ENCODE data around the gene HPSE2. TPM values are rescaled to one million over a fixed set of nuclear protein-coding genes. Genes with fewer than 3 reads are reported as not detected.

HPSE2 gene
- total RNA-seq, 1 experiment from 2014 or later = not detected

- BruUV-seq (replicated peaks) = no TSS peak
- POLR2A ChIA-PET = no interaction called here
- no peaks in the 10 kb centered on the region for H3K9me3 ChIP-seq
Observed at GRCh38 chr10:98463016-98463415, 772.6 kb downstream of the HPSE2 start.

GRCh38 chr10:98461500-98461842 is 774.2 kb downstream of the HPSE2 start:
- no TSS peak for BruUV-seq (replicated peaks)
- no peaks in the 10 kb centered on the region for H3K9me3 ChIP-seq
- Mint-ChIP-seq H3K9me3 (ENCODE audit: unreplicated experiment) (no peaks in the 10 kb centered on the region), H3K36me3 (ENCODE audit: insufficient read depth, unreplicated experiment) (no peaks in the 10 kb centered on the region), H3K4me3 (ENCODE audit: unreplicated experiment) (no peak overlapping the region), H3K27me3 (ENCODE audit: insufficient read depth, unreplicated experiment) (no peaks in the 10 kb centered on the region), H3K4me1 (ENCODE audit: low read depth, unreplicated experiment) (peaks cover 15% of the 10 kb centered on the region), H3K27ac (ENCODE audit: unreplicated experiment) (peak overlapping the region; percentile 81)
- POLR2A ChIA-PET = no interaction called here
- intact Hi-C loops (cut with micrococcal nuclease; ENCODE audit: unreplicated experiment) = loop anchor here (10.0 kb wide), 4 partner anchors 313 to 933 kb away; no protein-coding TSS in a partner anchor
- DNase-seq = no peak
- H3K36me3 ChIP-seq (ENCODE audit: control insufficient read depth, insufficient read depth, low read length) = no peaks in the 10 kb centered on the region
- peaks cover 14% of the 10 kb centered on the region; the same call in 1 of the 2 replicates for H3K4me1 ChIP-seq
- no peaks in the 10 kb centered on the region for H3K27me3 ChIP-seq (replicated peaks; ENCODE audit: control insufficient read depth, insufficient read depth, low read length)
- CTCF ChIA-PET = interaction anchor here (0.5 to 0.9 kb wide), 2 partner anchors 785 to 1142 kb away, joined by 3 to 4 read pairs; no protein-coding TSS in a partner anchor
- no peak overlapping the region for H3K4me3 ChIP-seq (ENCODE audit: low read depth, low read length)
- TF ChIP-seq CTCF (IDR thresholded peaks at IDR 0.05; ENCODE audit: insufficient read depth in 1 of 2, low read depth in 1 of 2, low read length in 1 of 2, severe bottlenecking in 1 of 2, unreplicated experiment in 1 of 2) = no peak

More at GRCh38 chr10:98463016-98463415, 772.6 kb downstream of the HPSE2 start:
- H3K4me1 Mint-ChIP-seq (ENCODE audit: low read depth, unreplicated experiment) = peaks cover 19% of the 10 kb centered on the region
- no peak for DNase-seq
- Histone ChIP-seq H3K4me3 (ENCODE audit: low read depth, low read length) (no peak overlapping the region), H3K27me3 (replicated peaks; ENCODE audit: control insufficient read depth, insufficient read depth, low read length) (no peaks in the 10 kb centered on the region), H3K4me1 (peaks cover 17% of the 10 kb centered on the region; the same call in 1 of the 2 replicates), H3K36me3 (ENCODE audit: control insufficient read depth, insufficient read depth, low read length) (no peaks in the 10 kb centered on the region)
- H3K27ac Mint-ChIP-seq (ENCODE audit: unreplicated experiment) = no peak overlapping the region
- H3K27me3 Mint-ChIP-seq (ENCODE audit: insufficient read depth, unreplicated experiment) = no peaks in the 10 kb centered on the region
- CTCF ChIA-PET = interaction anchor here (0.6 kb wide), 1 partner anchor 249 kb away, joined by 3 read pairs; no protein-coding TSS in a partner anchor
- intact Hi-C loops (cut with micrococcal nuclease; ENCODE audit: unreplicated experiment) = loop anchor here (10.0 kb wide), 4 partner anchors 312 to 932 kb away; no protein-coding TSS in a partner anchor
- no peak overlapping the region for H3K4me3 Mint-ChIP-seq (ENCODE audit: unreplicated experiment)
- H3K9me3 Mint-ChIP-seq (ENCODE audit: unreplicated experiment) = no peaks in the 10 kb centered on the region
- H3K36me3 Mint-ChIP-seq (ENCODE audit: insufficient read depth, unreplicated experiment) = no peaks in the 10 kb centered on the region
- no peak for TF ChIP-seq CTCF (IDR thresholded peaks at IDR 0.05; ENCODE audit: insufficient read depth in 1 of 2, low read depth in 1 of 2, low read length in 1 of 2, severe bottlenecking in 1 of 2, unreplicated experiment in 1 of 2)

- H3K27ac Mint-ChIP-seq (ENCODE audit: unreplicated experiment) = peak overlapping the region; percentile 81
- CTCF ChIA-PET = interaction anchor here (0.5 to 0.9 kb wide), 2 partner anchors 786 to 1142 kb away, joined by 3 to 4 read pairs; no protein-coding TSS in a partner anchor
Observed at GRCh38 chr10:98460837-98461499, 774.7 kb downstream of the HPSE2 start.

More at GRCh38 chr10:98460837-98461499, 774.7 kb downstream of the HPSE2 start:
- no peak overlapping the region for H3K4me3 ChIP-seq (ENCODE audit: low read depth, low read length)
- Mint-ChIP-seq H3K4me3 (ENCODE audit: unreplicated experiment) (no peak overlapping the region), H3K36me3 (ENCODE audit: insufficient read depth, unreplicated experiment) (no peaks in the 10 kb centered on the region), H3K9me3 (ENCODE audit: unreplicated experiment) (no peaks in the 10 kb centered on the region), H3K27me3 (ENCODE audit: insufficient read depth, unreplicated experiment) (no peaks in the 10 kb centered on the region), H3K4me1 (ENCODE audit: low read depth, unreplicated experiment) (peaks cover 15% of the 10 kb centered on the region)
- intact Hi-C loops (cut with micrococcal nuclease; ENCODE audit: unreplicated experiment) = loop anchor here (10.0 kb wide), 4 partner anchors 314 to 934 kb away; no protein-coding TSS in a partner anchor
- BruUV-seq (replicated peaks) = no TSS peak
- no peaks in the 10 kb centered on the region for H3K9me3 ChIP-seq
- peak; percentile 70 to 74 for DNase-seq
- H3K27me3 ChIP-seq (replicated peaks; ENCODE audit: control insufficient read depth, insufficient read depth, low read length) = no peaks in the 10 kb centered on the region
- no peaks in the 10 kb centered on the region for H3K36me3 ChIP-seq (ENCODE audit: control insufficient read depth, insufficient read depth, low read length)
- POLR2A ChIA-PET = no interaction called here
- TF ChIP-seq CTCF (IDR thresholded peaks at IDR 0.05; ENCODE audit: insufficient read depth in 1 of 2, low read depth in 1 of 2, low read length in 1 of 2, severe bottlenecking in 1 of 2, unreplicated experiment in 1 of 2) = no peak
- H3K4me1 ChIP-seq = peaks cover 14% of the 10 kb centered on the region; the same call in 1 of the 2 replicates

Data from Caco-2 (cell line).